GM19438 (cell line): ENCODE data around the gene RBMS1.

Source experiments
- ATAC-seq: cut with Tn5 transposase; IDR thresholded peaks from one replicate; pipeline ENCODE4 v1.9.1; 2021; ENCODE audit warnings: low read depth; ENCODE audit not compliant: unreplicated experiment

RBMS1 gene

DNA sequence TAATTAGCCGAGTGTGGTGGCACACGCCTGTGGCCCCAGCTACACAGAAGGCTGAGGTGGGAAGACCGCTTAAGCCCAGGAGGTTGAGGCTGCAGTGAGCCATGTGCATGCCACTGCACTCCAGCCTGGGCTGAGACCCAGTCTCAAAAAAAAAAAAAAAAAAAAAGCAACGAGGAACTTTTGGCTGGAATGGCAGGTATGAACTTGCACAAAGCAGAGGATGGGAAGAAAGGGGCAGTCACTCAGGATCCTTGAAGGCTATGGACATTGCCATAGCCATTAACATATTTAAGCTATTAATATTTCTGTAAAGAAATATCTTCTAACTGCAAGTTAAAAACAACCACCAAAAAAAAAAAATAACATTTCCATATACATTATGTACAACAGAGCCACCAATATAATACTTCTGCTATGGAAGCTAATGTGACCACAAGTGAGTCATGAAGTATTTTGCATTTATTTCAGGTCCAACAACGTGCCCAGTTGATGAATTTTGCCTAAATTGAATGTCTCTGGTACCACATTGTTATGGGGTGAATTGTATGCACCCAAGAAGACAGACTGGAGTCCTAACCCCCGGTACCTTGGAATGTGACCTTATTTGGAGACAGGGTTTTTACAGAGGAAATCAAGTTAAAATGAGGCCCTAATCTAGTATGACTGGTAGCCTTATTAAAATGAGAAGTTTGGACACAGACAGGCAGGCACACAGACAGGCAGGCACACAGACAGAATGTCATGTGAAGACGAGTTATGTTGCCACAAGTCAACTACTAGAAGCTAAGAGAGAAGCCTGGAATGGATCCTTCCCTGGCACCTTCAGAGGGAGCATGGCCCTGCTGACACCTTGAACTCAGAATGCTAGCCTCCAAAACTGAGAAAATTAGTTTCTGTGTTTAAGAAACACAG is 102.8 kb downstream of the RBMS1 start:
- ATAC-seq = no peak

DNA sequence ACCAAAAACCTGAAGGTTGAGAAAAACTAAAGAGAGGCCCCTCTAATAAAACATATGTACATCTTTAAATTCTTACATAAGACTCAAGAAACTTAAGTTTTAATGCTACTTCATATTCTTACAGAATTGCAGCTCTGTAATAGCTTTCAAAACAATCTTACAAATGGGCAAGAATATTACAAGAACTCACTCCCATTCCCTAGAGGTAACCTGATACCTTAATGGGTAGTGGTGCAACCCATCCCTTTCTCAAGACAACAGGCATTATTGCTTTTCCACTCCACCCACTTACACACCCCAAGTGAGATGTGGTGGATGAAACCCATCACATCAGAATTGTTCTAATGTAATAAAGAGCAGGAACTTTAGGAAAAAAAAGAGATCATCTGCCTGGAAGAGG is 103.7 kb downstream of the RBMS1 start:
- no peak for ATAC-seq

DNA sequence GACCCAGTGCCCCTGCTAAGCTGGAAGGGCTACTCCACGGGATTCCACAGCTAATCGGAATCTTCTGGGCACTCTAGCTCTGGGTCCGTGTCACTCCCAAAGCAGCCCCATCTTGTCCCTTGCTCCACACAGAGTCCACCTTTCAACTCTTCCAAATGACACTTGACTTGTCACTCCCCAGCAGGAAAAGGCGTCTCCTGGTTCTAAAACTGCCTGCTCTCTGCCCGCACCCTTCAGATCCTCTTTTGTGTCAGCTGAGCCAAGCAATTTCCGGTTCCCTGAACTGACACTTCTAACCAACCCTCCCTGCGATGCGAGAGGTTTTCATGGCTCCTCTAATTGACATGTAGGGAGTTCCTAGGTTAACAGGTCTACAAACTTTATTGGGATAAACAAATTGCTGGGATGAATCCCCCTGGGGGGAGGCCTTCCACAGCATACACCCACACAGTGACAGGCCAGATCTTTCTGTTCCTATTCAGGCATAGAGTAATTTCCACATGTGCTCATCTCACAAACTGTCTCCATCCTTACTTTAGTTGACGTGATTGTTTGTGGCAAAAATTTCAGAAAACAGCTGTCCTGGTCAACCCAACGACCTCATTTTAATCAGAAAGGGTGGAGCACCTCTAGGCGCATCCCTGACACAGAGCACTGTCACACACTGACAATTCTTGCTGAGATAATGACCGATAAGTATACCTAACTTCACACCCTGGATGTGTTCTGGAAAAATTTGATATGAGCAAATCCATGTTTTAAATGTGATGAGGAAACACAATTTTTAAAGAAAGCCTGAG is 104.9 kb downstream of the RBMS1 start:
- peak; percentile 68 for ATAC-seq

DNA sequence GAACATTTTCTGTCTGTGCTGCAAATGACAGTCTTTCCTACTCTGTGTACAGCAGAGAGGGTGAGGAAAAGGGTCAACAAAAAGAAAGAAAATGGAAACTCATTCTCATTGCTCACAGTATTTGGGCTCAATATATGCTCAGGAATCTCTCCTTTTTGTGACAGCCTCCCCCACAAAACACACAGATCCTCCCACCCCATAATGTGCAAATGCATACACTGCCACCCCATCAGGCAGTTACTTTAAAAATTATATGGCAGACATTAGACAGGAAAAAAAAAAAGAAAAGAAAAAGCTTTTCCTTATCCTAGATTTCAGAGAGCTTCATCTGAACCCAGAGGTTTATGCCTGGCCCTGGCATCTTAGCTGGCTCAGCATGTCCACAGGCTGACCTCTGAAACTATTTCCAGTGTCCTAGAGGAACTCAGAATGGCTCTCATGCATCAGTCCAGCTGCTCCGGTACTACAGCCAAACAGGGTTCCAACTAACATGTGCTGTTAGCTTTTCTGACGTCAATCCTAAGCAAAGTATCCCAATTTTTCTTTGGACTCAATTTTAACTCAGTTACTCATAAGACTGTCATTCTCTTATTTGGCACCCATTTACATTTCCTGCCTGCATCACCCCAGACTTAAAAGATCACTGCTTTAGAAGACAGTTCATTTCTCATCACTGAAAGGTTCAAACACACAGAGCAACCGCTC is 105.9 kb downstream of the RBMS1 start:
- no peak for ATAC-seq

DNA sequence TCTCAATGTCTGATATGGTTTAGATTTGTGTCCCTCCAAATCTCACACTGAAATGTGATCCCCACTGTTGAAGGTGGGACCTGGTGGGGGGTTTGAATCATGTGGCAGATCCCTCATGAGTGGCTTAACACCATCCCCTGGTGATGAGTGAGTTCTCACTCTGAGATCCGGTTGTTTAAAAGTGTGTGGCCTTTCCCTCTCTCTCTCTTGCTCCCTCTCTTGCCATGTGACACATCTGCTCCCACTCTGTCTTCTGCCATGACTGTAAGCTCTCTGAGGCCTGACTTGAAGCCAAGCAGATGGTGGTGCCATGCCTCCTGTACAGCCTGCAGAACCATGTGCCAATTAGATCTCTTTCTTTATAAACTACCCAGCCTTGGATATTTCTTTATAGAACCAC is 108.8 kb downstream of the RBMS1 start:
- ATAC-seq = no peak

DNA sequence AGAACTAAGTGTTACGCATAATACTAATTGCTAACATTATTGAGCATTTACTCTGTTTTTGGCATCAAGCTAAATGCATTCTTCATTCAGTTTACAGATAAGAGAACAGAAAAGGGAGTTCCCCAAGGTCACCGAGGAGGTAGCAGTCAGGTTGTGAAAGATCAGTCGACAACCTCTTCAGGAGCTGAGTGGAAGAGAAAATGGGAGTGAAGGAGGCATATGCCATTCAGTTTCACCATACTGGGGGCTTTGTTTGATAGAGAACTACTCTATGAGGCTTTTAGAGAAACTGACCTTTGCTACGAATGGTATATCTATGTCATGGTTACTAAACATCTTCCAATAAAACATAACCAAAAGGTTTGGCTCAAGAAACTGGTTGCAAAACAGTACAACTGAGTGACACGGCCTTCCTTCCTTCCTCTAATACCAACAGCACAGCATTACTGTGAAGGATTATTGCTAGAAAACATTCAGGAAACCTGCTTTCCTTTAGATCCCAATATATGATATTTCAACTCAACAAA is 112.1 kb downstream of the RBMS1 start:
- ATAC-seq = no peak

DNA sequence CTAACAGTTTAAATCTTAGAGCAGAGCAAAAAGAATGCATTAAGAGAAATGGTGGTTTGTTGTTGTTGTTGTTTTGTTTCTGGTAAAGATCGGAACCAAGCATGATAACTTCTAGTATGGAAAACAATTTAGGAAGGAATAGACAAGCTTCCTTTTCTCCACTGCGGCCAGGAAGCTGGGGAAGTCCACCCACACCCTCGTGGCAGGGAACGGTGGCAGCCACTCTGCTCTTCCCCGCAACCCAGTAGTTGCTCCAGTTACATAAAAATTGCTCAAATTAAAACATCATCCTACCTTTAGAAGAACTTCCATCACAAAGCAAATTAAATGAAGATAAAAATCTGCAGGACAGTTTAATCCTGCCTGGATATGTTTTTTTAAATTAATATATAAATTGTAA is 113.0 kb downstream of the RBMS1 start:
- ATAC-seq = no peak

DNA sequence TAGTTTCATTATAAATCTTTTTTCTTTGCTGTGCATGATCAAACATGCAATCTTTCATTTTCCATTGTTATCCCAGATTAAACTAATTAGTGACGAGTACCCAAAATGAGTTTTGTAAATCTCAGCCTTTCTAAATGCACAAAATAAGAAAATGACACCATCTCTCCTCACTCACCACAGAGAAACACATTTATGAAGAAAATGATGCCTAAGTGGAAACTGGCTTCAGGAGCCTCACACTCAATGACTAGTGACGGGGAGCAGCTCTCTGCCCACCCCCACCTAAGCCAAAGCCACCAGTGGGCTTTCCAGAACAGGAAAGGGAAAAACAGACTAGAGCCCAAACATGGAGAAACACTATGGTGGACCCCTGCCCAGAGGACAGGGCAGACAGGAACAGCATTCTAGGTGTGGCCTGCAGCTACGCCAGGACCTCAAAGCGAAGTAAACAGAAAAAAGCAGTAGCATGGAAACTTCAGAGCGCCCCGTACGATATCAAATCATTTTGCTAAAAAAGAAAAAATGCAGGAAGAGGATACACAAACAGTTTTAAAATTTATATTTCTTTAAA is 113.5 kb downstream of the RBMS1 start:
- ATAC-seq = no peak

DNA sequence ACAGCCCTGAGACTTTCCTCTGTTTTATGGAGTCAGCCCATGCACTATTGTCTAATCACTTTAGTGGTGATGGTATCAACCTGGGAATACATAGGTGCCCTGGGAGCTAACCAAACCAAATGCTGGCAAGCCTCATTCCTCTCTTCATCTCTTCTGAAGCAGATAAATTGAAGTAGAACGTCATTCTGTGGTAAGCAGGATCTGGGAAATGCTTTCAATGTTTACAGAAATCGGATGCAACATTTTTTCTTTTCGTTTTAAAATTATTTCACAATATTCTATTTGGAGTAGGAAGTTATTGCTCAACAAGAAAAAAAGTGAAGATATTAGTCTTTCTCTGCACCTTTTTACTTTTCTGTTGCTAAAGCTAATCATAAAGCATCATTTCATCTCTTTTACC is 114.2 kb downstream of the RBMS1 start:
- ATAC-seq = no peak

DNA sequence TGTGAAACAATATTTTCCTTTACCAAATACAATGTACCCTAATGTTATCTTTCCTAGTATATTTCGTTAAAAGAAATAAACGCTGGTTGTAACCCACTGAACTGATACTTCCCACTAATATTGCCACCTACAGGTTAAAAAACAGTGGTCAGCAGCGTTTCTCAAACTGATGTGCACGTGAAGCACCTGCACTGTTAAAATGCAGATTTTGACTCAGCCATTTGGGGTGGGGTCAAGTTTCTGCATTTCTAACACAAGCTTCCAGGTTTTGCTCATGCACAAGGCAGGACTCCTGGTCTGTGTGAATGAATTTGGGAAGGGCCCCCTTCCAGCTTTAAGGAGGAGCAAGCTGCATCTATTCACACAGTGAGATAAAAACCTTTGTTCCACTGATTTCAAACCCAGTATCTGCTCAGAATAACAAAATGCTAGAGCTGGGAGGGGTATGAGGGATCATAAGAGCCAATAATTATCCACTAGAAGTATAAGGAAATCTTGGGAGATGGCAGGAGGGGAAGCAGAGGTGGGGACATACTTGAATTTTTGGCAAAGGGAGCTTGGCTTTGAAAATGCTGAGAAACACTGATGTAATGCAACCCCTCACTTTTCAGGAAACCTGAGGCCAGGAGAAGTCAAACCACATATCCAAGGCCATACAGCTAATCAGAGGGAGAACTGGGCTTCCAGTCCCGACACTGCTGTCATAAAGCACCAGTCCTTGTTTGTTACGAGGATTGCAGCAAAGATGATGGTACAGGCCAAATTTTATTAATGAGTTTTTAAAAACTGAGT is 116.2 kb downstream of the RBMS1 start:
- ATAC-seq = no peak

DNA sequence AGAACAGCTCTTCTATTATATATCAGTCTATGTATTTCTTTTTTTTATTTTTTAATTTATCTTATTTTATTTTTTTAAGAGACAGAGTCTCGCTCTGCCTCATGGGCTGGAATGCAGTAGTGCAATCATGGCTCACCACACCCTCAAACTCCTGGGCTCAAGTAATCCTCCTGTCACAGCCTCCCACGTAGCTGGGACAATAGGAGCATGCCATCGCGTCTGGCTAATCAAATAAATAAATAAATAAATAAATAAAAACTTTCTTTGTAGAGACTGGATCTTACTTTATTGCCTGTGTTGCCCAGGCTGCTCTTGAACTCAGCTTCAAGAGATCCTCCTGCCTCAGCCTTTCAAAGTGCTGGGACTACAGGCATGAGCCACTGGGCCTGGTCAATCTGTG is 117.0 kb downstream of the RBMS1 start:
- no peak for ATAC-seq

DNA sequence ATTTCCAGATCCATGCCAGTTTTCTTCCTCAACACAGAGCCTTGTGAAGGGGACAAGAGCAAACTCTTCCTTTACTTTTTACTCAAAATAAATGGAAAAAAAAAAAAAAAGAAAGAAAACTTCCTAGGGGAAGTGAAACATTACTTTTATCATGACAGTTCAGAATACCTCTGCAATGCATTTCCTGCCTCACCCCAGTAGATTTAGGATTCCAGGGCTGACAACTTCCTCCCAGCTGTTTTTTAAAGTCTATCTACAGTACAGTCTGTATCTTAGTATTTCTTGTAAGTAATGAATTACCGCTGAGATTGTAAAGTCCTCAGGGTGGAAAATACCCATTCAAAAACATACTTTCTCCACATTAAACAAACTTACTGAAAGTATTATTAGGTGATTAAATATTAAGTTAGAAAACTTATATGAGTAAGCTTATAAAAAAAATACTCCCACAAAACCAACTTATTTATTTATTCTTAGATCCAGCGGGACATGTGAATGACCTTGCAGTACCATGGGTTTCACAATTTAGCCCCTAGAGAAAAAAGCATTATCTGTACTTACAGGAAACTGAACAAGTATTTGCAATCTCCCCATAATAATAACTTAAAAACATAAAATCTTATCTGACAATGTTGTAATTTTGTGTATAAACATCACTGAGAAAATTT is 117.7 kb downstream of the RBMS1 start:
- peak; percentile 61 for ATAC-seq

DNA sequence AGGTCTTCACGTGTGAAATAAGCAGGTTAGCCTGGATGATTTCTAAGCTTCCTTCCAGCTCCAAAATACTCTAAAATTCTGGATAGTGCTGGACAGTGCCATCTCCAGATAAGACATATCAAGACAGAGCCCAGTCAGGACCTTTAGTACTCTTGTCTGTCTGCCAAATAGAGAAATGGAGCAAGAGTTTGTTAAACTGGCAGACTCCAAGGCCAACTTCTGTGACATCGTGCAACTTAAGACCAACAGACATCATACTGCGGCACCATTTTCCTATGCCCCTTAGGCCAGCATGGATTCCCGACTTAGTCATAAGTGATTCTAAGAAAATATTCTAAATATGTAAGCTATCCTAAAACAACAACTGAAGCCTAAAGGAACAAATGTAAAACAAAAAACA is 118.6 kb downstream of the RBMS1 start:
- ATAC-seq = no peak

DNA sequence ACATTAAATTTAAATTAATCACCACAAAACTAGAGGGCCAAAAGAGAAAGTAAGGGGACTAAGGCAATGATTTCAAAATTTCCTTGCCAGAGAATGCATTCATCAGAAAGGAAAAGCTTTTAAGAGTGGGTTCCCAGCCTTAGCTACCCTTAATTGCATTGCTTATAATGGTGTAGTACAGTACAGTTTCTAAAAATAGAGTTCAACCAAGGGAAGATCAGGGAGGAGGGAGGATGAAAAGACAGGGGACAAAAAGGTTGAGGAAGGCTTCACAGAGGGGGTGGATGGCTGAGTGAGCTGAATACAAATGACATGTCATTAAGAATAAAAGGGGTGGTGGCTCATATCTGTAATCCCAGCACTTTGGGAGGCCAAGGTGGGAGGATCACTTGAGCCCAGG is 119.9 kb downstream of the RBMS1 start:
- no peak for ATAC-seq

DNA sequence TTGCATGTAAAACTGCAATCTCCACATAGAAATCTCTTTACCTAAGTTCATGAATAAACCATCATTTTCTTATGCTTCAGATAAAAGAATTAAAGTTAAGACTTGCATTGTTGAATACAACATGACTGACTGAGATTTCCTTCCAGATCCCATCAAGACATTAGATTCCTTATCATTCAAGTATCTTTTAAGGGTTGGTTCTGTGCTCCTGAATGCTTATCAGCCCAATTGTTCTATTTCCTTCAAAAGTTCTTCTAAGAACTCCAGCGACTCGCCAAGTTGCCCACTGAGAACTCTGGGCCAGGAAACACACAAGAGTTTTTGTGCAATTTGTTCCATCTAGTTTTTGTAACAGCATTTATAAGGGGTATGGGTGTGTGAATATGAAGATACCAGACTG is 120.3 kb downstream of the RBMS1 start:
- ATAC-seq = no peak

DNA sequence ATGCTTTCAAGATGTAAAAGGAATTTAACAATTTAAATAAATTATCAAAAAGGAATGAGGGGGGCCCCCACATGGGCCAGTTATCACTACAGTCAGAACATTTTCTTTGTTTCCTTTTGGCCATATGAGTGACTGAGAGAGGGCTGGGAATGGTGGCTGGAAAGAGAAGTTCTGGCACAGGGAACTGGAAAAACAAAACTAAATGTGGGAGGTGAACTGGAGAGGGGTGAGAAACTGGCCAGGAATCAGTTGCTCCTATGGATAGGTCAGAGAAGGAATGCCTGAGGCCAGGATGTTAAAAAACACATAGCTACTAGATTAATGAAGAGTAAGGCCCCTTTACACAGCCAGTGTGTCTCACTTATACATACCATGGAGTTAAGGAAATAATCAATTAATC is 121.0 kb downstream of the RBMS1 start:
- ATAC-seq = no peak

DNA sequence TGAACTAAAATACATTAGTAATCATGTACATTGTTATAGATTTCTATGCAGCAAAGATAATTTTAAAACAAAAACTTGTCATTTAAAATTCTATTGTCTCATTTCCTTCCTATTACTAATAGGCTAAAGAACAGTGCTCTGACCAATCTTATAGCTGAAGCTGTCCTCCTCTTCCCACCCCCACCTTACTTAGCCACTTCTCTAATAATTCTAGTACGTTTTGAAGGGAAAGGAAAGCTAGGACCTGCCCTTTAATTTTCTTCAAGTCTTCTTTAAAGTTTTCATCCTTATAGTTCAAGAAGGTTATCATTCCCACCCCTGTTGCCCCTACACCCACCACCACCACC is 121.6 kb downstream of the RBMS1 start:
- ATAC-seq = no peak

DNA sequence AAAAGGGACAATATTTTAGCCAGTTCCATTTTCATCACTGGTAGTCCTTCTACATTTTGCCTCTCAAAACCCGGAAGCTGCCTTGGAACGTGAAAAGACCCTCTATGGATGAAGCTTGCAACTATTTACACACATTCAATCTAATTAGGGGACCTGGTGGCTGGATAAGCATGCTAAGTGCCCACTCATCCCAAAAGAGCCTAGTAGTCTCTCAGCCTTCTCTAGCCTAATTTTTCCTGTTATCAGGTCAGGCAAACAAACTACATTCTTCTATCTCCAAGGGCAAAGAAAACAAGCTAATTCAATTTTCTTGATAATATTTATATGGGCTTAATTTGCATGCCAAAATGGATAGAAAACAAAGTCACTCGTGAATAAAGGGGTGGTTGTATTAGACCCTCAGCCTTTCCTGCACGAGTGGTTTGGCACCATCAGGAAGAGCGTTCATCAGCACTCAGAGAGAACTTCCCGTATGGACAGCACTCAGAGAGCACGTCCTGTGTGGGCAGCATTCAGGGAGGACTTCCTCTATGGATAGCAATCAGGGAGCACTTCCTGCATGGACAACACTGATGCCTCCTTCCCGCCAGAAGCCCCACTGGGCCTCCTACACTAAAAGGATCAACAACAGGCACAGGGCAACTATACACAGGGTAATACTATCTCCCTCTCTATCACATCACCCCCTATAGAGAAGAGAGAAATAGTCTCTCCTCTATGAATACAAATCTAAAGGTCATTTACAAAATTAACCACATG is 122.2 kb downstream of the RBMS1 start:
- ATAC-seq = no peak
